H1 (cell line): ENCODE measurements around the gene NEDD1. TPM values are rescaled to one million over a fixed set of nuclear protein-coding genes. Genes with fewer than 3 reads are reported as not detected.

Source experiments
- CTCF ChIA-PET: fragments of 300-600 bp; sonication (Branson Sonifier 250); formaldehyde crosslinking; loops from one replicate; lab custom pipeline; 2021; ENCODE audit not compliant: partially characterized antibody; lab: Charles Lee
- POLR2A ChIA-PET: fragments of 300-600 bp; sonication (Branson Sonifier 250); formaldehyde crosslinking; loops from one replicate; lab custom pipeline; 2021; ENCODE audit warnings: inconsistent platforms; ENCODE audit not compliant: partially characterized antibody; lab: Charles Lee
- DNase-seq, 2 experiments: peaks; one replicate each; pipeline versions ENCODE4 v3.0.0 to v3.0.0-alpha.2; 2010 to 2022; ENCODE audit warnings: low spot score in 2 of 2, low read depth in 1 of 2, mixed read lengths in 1 of 2
- FAIRE-seq: peaks from 2 replicates; lab custom pipeline; 2011; peaks lifted over from hg19 to GRCh38; lab: Jason Lieb, UNC
- H2AFZ ChIP-seq: 2 replicates; pipeline ENCODE4 v1.8.1; 2012; ENCODE audit warnings: low read length, inconsistent platforms
- H2AK5ac ChIP-seq: 2 replicates; pipeline ENCODE4 v1.6.1; 2013; ENCODE audit warnings: low read depth, low read length
- H2BK120ac ChIP-seq: replicated peaks from 2 replicates; pipeline ENCODE3; 2013; ENCODE audit warnings: low read depth, low read length, inconsistent platforms
- H2BK12ac ChIP-seq: 2 replicates; pipeline ENCODE4 v1.6.1; 2013; ENCODE audit warnings: low read depth, low read length
- H2BK15ac ChIP-seq: 2 replicates; pipeline ENCODE4 v1.6.1; 2013; ENCODE audit warnings: low read length
- H2BK20ac ChIP-seq: 2 replicates; pipeline ENCODE4 v1.6.1; 2013; ENCODE audit warnings: low read length
- H2BK5ac ChIP-seq: 2 replicates; pipeline ENCODE4 v1.6.1; 2013; ENCODE audit warnings: low read depth, low read length
- H3K14ac ChIP-seq: 2 replicates; pipeline ENCODE4 v1.6.1; 2013; ENCODE audit warnings: inconsistent platforms; ENCODE audit not compliant: insufficient read length
- H3K18ac ChIP-seq: 2 replicates; pipeline ENCODE4 v1.6.1; 2013; ENCODE audit warnings: low read length; ENCODE audit errors: extremely low read depth
- H3K23ac ChIP-seq: 2 replicates; pipeline ENCODE4 v1.6.1; 2013; ENCODE audit warnings: inconsistent platforms; ENCODE audit not compliant: insufficient read length
- H3K23me2 ChIP-seq: 2 replicates; pipeline ENCODE4 v1.6.1; 2013; ENCODE audit warnings: low read depth, low read length
- H3K27ac ChIP-seq: 2 replicates; pipeline ENCODE4 v1.6.1; 2011; ENCODE audit warnings: low read depth, low read length, inconsistent platforms
- H3K27me3 ChIP-seq, 4 experiments: replicated peaks in 1 of 4; 1 replicate in 1 of 4; 2 replicates in 3 of 4; pipeline versions ENCODE4 v1.6.1 to v1.8.1; 2011 to 2013; ENCODE audit warnings: low read length in 3 of 4, mild to moderate bottlenecking in 3 of 4, inconsistent platforms in 2 of 4, mixed read lengths in 2 of 4, moderate library complexity in 1 of 4; ENCODE audit not compliant: control insufficient read depth in 3 of 4, insufficient read depth in 3 of 4; ENCODE audit errors: extremely low read depth in 1 of 4
- H3K36me3 ChIP-seq, 4 experiments: 2 replicates each; pipeline versions ENCODE4 v1.6.1 to v1.8.1; 2011 to 2013; ENCODE audit warnings: mild to moderate bottlenecking in 4 of 4, low read length in 3 of 4, moderate library complexity in 2 of 4, control low read depth in 1 of 4, inconsistent platforms in 1 of 4; ENCODE audit not compliant: insufficient read depth in 4 of 4, control insufficient read depth in 2 of 4
- H3K4ac ChIP-seq: replicated peaks from 2 replicates; pipeline ENCODE3; 2013; ENCODE audit warnings: low read length, low read depth, mixed read lengths, inconsistent platforms; ENCODE audit not compliant: insufficient read length
- H3K4me1 ChIP-seq, 4 experiments: replicated peaks in 1 of 4; 1 replicate in 1 of 4; 2 replicates in 3 of 4; pipeline versions ENCODE4 v1.6.1 to v1.8.1; 2011 to 2013; ENCODE audit warnings: low read length in 3 of 4, inconsistent platforms in 2 of 4, mixed read lengths in 1 of 4; ENCODE audit not compliant: insufficient read depth in 4 of 4, control insufficient read depth in 3 of 4
- H3K4me2 ChIP-seq, 2 experiments: 2 replicates each; pipeline versions ENCODE4 v1.6.1 to v1.8.1; 2011 to 2013; ENCODE audit warnings: low read depth in 2 of 2, low read length in 2 of 2, control low read depth in 1 of 2, inconsistent platforms in 1 of 2, mild to moderate bottlenecking in 1 of 2; ENCODE audit not compliant: insufficient read depth in 1 of 2
- H3K4me3 ChIP-seq, 4 experiments: fragments of 200-600, 300-600 bp in 1 of 4; sonication (generic), shearing (Covaris generic), sonication (Bioruptor Twin) in 1 of 4; 2 replicates each; pipeline versions ENCODE4 v1.5.1 to v1.8.1; 2011 to 2016; ENCODE audit warnings: low read length in 4 of 4, low read depth in 3 of 4, control low read depth in 2 of 4, inconsistent platforms in 2 of 4, mild to moderate bottlenecking in 2 of 4, mixed read lengths in 1 of 4, moderate library complexity in 1 of 4; ENCODE audit not compliant: insufficient read depth in 2 of 4; ENCODE audit errors: extremely low read depth in 1 of 4
- H3K56ac ChIP-seq: replicated peaks from 2 replicates; pipeline ENCODE3; 2013; ENCODE audit warnings: low read depth, mild to moderate bottlenecking, mixed read lengths, low read length, inconsistent platforms; ENCODE audit not compliant: insufficient read length
- H3K79me1 ChIP-seq: 2 replicates; pipeline ENCODE4 v1.6.1; 2013; ENCODE audit warnings: low read depth, low read length, control low read depth
- H3K79me2 ChIP-seq, 2 experiments: 2 replicates each; pipeline versions ENCODE4 v1.6.1 to v1.8.1; 2012 to 2013; ENCODE audit warnings: low read length in 2 of 2, mild to moderate bottlenecking in 2 of 2, inconsistent platforms in 1 of 2; ENCODE audit not compliant: insufficient read depth in 2 of 2, control insufficient read depth in 1 of 2
- H3K9ac ChIP-seq, 4 experiments: replicated peaks in 1 of 4; 1 replicate in 1 of 4; 2 replicates in 3 of 4; pipeline versions ENCODE4 v1.6.1 to v1.8.1; 2011 to 2013; ENCODE audit warnings: low read depth in 3 of 4, low read length in 3 of 4, control low read depth in 2 of 4, mild to moderate bottlenecking in 2 of 4, moderate library complexity in 2 of 4, inconsistent platforms in 1 of 4; ENCODE audit errors: extremely low read depth in 1 of 4
- H3K9me3 ChIP-seq, 2 experiments: 2 replicates each; pipeline versions ENCODE4 v1.6.1 to v1.8.1; 2012 to 2013; ENCODE audit warnings: mild to moderate bottlenecking in 2 of 2, moderate library complexity in 2 of 2, control low read depth in 1 of 2, inconsistent platforms in 1 of 2, low read depth in 1 of 2, low read length in 1 of 2, mixed read lengths in 1 of 2; ENCODE audit not compliant: insufficient read depth in 2 of 2
- H4K20me1 ChIP-seq, 2 experiments: replicated peaks in 1 of 2; 2 replicates each; pipeline versions ENCODE3 to v1.8.1; 2011 to 2013; ENCODE audit warnings: inconsistent platforms in 2 of 2, low read length in 2 of 2, mild to moderate bottlenecking in 1 of 2; ENCODE audit not compliant: insufficient read depth in 2 of 2, control insufficient read depth in 1 of 2
- H4K5ac ChIP-seq: 2 replicates; pipeline ENCODE4 v1.6.1; 2013; ENCODE audit warnings: low read length, low read depth, mixed read lengths, inconsistent platforms; ENCODE audit not compliant: insufficient read length
- H4K8ac ChIP-seq: 2 replicates; pipeline ENCODE4 v1.8.0; 2013; ENCODE audit warnings: mild to moderate bottlenecking, moderate library complexity, low read length, inconsistent platforms; ENCODE audit not compliant: insufficient read depth; ENCODE audit errors: extremely low read depth
- H4K91ac ChIP-seq: replicated peaks from 2 replicates; pipeline ENCODE3; 2013; ENCODE audit warnings: low read length, mixed read lengths, inconsistent platforms; ENCODE audit not compliant: insufficient read length
- CBX5 ChIP-seq: fragments of 300-800, 300-1000 bp; sonication (generic); IDR thresholded peaks from 2 replicates; pipeline ENCODE4 v1.7.1; 2016; ENCODE audit warnings: antibody characterized with exemption, low read length, low read depth
- JUN ChIP-seq: IDR thresholded peaks from 2 replicates; pipeline ENCODE4 v1.6.1; 2011; ENCODE audit warnings: low read depth, mild to moderate bottlenecking, improper control_type of control experiment, low read length
- JUND ChIP-seq: IDR thresholded peaks from 2 replicates; pipeline ENCODE4 v1.6.1; 2011; ENCODE audit warnings: mild to moderate bottlenecking, improper control_type of control experiment, low read length
- RAD21 ChIP-seq, 2 experiments: IDR thresholded peaks in 1 of 2; conservative IDR thresholded peaks in 1 of 2; 2 replicates each; pipeline ENCODE4 v1.6.1; 2011; ENCODE audit warnings: low read depth in 2 of 2, low read length in 2 of 2, improper control_type of control experiment in 1 of 2, inconsistent platforms in 1 of 2, mild to moderate bottlenecking in 1 of 2, moderate library complexity in 1 of 2
- RBBP5 ChIP-seq: IDR thresholded peaks from 2 replicates; pipeline ENCODE4 v1.7.1; 2012; ENCODE audit warnings: low read depth, mild to moderate bottlenecking, inconsistent platforms, low read length, moderate library complexity, borderline replicate concordance
- RFX5 ChIP-seq: IDR thresholded peaks from 2 replicates; pipeline ENCODE4 v1.6.1; 2011; ENCODE audit warnings: low read depth, low read length, improper control_type of control experiment, borderline replicate concordance
- SRF ChIP-seq: IDR thresholded peaks from 2 replicates; pipeline ENCODE4 v1.6.1; 2011; ENCODE audit warnings: mild to moderate bottlenecking, low read depth, low read length, moderate library complexity
- TAF7 ChIP-seq: optimal IDR thresholded peaks from 2 replicates; pipeline ENCODE3; 2011; ENCODE audit warnings: low read depth, mild to moderate bottlenecking, inconsistent platforms, low read length, moderate library complexity, borderline replicate concordance
- TCF12 ChIP-seq: IDR thresholded peaks from 2 replicates; pipeline ENCODE4 v1.6.1; 2011; ENCODE audit warnings: low read depth, mild to moderate bottlenecking, low read length
- WGBS, 2 experiments: shearing (Covaris generic) in 1 of 2; methylation state at CpG; one replicate each; pipeline versions ENCODE4 v1.1.6 to v1.1.7; 2013 to 2015; ENCODE audit warnings: low lambda C conversion rate in 2 of 2, mixed read lengths in 2 of 2, inconsistent platforms in 1 of 2, low coverage in 1 of 2, missing lambda C conversion rate in 1 of 2; ENCODE audit not compliant: insufficient replicate concordance in 2 of 2, insufficient coverage in 1 of 2, insufficient read length in 1 of 2; ENCODE audit errors: extremely low coverage in 1 of 2, missing lambda C conversion rate in 1 of 2; 5-methylcytosine and 5-hydroxymethylcytosine counted together
- polyA plus RNA-seq, 7 experiments: library from polyadenylated mRNA; depleted of rRNA in 3 of 7; stranded (reverse) in 5 of 7; unstranded in 2 of 7; fragments of >200 nt in 5 of 7; fragments of 200-250 nt in 2 of 7; gene quantifications; 1 replicate in 5 of 7; 2 replicates in 1 of 7; 4 replicates in 1 of 7; pipeline versions ENCODE4 v1.2.1 to v1.2.3, GENCODE V29; 2011 to 2013; ENCODE audit warnings: missing spikeins in 2 of 7, mixed read lengths in 2 of 7
- total RNA-seq: library from RNA; stranded (reverse); fragmentation: NEBNext Ultra II Directional; extraction: Animal tissue kit (Norgen Biotek cat#: 25700); gene quantifications from 2 replicates; pipeline ENCODE4 v1.2.1, GENCODE V29; 2021

The NEDD1 gene
- total and polyA plus RNA-seq, 2 of the 8 experiments (the other 6 are each of a cell fraction or from before 2014, with no cell fraction given), result 9.0 to 26.6 TPM

- H3K23ac ChIP-seq, result no peak overlapping the region
- no peak overlapping the region for H3K4me2 ChIP-seq
- no peak overlapping the region for H3K27ac ChIP-seq
- no peak overlapping the region for H3K56ac ChIP-seq
- H4K5ac ChIP-seq, result no peak overlapping the region
- no peak for TF ChIP-seq JUN
- no peak for TF ChIP-seq TCF12
- TF ChIP-seq CBX5, result no peak
- no peak for TF ChIP-seq SRF
- TF ChIP-seq TAF7, result no peak
- no peak for TF ChIP-seq RFX5
- TF ChIP-seq RBBP5, result no peak
- no peak for TF ChIP-seq RAD21 (IDR thresholded peaks at IDR 0.05 in 1 of 2, conservative IDR thresholded peaks at IDR 0.05 in 1 of 2; ENCODE audit: low read depth in 2 of 2, low read length in 2 of 2)
- TF ChIP-seq JUND, result no peak
- H2BK20ac ChIP-seq, result no peak overlapping the region
- FAIRE-seq (no peak), DNase-seq (no peak)
- H2BK12ac ChIP-seq, result no peak overlapping the region
- no peaks in the 10 kb centered on the region for H3K23me2 ChIP-seq
- H3K4ac ChIP-seq, result no peak overlapping the region
- H2BK120ac ChIP-seq, result no peak overlapping the region
- no peak overlapping the region for H4K91ac ChIP-seq
- H3K9me3 ChIP-seq, result no peaks in the 10 kb centered on the region
- POLR2A ChIA-PET, result no interaction called here
- H3K9ac ChIP-seq, result no peak overlapping the region
- no peak overlapping the region for H2BK5ac ChIP-seq
- H3K14ac ChIP-seq, result no peak overlapping the region
- H2BK15ac ChIP-seq, result no peak overlapping the region
- H2AFZ ChIP-seq, result no peak overlapping the region
- no peak overlapping the region for H2AK5ac ChIP-seq
- H3K4me1 ChIP-seq, result no peaks in the 10 kb centered on the region
- H3K18ac ChIP-seq, result no peak overlapping the region
- no peak overlapping the region for H4K8ac ChIP-seq
- no peaks in the 10 kb centered on the region for H3K27me3 ChIP-seq
- no peak overlapping the region for H3K4me3 ChIP-seq
- no peaks in the 10 kb centered on the region for H4K20me1 ChIP-seq
- WGBS, 2 experiments, result 94% methylated on average over 3 of the region's 3 CpGs; no CpG with 5 or more reads in 1 of the 2 experiments
- CTCF ChIA-PET, result no interaction called here
- H3K79me1 ChIP-seq, result no peaks in the 10 kb centered on the region
- H3K79me2 ChIP-seq, result no peaks in the 10 kb centered on the region
- H3K36me3 ChIP-seq, result no peaks in the 10 kb centered on the region
These were observed 30.1 kb upstream of the NEDD1 start for GRCh38 chr12:96876966-96877365.
